Measurements from ENCODE around the gene GRM4. TPM values are rescaled to one million over a fixed set of nuclear protein-coding genes. Genes with fewer than 3 reads are reported as not detected.

The GRM4 gene
- total and polyA plus RNA-seq, 9 donors = under 0.01 to 0.37 (median 0.08) TPM; not detected in 2

DNA sequence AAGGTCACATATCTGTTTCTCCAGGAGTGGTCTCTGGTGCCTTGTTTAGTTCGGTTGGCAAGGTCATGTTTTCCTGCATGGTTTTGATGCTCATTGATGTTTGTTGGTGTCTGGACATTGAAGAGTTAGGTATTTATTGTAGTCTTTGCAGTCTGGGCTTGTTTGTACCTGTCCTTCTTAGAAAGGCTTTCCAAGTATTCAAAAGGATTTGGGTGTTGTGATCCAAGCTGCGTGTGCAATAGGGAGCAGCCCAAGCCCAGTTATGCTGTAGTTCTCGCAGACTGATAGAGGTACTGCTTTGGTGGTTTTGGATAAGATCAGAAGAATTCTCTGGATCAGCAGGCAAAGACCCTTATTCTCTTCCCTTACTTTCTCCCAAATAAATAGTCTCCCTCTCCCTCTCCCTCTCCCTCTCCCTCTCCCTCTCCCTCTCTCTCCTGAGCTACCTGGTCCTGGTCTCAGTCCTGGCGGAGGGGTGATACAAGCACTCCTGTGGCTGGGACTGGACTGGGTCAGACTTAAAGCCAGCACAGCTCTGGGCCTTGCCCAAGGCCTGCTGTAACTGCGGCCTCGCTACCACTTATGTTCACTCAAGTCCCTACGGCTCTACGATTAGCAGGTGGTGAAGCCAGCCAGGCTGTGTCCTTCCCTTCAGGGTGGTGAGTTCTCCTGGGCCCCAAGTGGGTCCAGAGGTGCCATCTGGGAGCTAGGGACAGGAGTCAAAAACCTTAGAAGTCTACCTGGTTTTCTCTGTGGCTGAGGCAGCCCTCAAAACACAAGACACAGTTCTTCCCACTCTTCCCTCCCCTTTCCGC lies 27.3 kb upstream of the GRM4 start:
- no peak for DNase-seq
- no peak overlapping the region for H3K4me3 ChIP-seq
- TF ChIP-seq EP300 (IDR thresholded peaks at IDR 0.05) = no peak
- TF ChIP-seq, protein P1, sequence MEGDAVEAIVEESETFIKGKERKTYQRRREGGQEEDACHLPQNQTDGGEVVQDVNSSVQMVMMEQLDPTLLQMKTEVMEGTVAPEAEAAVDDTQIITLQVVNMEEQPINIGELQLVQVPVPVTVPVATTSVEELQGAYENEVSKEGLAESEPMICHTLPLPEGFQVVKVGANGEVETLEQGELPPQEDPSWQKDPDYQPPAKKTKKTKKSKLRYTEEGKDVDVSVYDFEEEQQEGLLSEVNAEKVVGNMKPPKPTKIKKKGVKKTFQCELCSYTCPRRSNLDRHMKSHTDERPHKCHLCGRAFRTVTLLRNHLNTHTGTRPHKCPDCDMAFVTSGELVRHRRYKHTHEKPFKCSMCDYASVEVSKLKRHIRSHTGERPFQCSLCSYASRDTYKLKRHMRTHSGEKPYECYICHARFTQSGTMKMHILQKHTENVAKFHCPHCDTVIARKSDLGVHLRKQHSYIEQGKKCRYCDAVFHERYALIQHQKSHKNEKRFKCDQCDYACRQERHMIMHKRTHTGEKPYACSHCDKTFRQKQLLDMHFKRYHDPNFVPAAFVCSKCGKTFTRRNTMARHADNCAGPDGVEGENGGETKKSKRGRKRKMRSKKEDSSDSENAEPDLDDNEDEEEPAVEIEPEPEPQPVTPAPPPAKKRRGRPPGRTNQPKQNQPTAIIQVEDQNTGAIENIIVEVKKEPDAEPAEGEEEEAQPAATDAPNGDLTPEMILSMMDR (IDR thresholded peaks at IDR 0.05) = no peak
- no peak for TF ChIP-seq POLR2A (IDR thresholded peaks at IDR 0.05)
- no peaks in the 10 kb centered on the region for H3K36me3 ChIP-seq
- no peak overlapping the region for H3K27ac ChIP-seq
- no peaks in the 10 kb centered on the region for H3K27me3 ChIP-seq
- H3K4me1 ChIP-seq (ENCODE audit: insufficient read depth) = no peaks in the 10 kb centered on the region
- 69 to 87% (median 80%) methylated on average over 8 to 9 of the region's 9 CpGs for WGBS, 3 donors
- intact Hi-C loops (cut with DNase I) = no loop called here
- no peaks in the 10 kb centered on the region for H3K9me3 ChIP-seq

DNA sequence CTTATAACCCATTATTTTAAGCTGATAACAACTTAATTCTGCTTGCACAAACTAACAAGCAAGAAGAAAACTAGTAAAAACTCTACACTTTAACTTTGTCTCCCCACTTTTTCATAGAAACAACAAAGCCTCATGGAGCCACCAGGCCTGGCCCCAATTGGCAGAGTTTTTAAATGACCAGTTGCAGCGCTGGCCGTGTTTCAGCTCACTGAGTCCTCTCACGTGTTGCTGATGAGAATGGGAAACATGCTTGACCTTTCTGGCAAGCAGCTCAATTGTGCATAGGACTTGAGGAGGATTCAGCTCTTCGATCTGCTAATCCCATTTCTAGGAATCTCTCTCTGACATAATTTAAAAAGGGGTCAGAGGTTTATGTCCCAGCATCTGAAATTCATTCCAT lies 24.5 kb upstream of the GRM4 start:
- no peak for DNase-seq
- TF ChIP-seq POLR2A (IDR thresholded peaks at IDR 0.05) (no peak), EP300 (IDR thresholded peaks at IDR 0.05) (no peak)
- TF ChIP-seq, protein P1 (IDR thresholded peaks at IDR 0.05) = no peak
- no peaks in the 10 kb centered on the region for H3K4me1 ChIP-seq (ENCODE audit: insufficient read depth)
- 41 to 65% (median 56%) methylated on average over 4 of the region's 4 CpGs for WGBS, 3 donors
- H3K4me3 ChIP-seq = no peak overlapping the region
- H3K27me3 ChIP-seq = no peaks in the 10 kb centered on the region
- no peaks in the 10 kb centered on the region for H3K36me3 ChIP-seq
- intact Hi-C loops (cut with DNase I) = no loop called here
- no peaks in the 10 kb centered on the region for H3K9me3 ChIP-seq
- no peak overlapping the region for H3K27ac ChIP-seq

DNA sequence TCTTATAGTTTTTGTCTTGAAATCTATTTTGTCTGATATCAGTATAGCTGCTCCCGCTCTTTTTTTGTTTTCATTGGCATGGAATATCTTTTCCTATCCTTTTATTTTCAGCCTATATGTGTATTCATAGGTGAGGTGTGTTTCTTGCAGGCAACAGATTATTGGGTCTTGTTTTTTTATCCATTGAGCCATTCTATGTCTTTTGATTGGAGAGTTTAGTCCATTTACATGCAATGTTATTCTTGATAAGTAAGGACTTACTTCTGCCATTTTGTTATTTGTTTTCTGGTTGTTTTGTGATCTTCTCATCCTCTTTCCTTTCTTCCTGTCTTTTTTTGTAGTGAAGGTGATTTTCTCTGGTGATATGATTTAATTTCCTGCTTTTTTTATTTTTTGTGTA lies 24.0 kb upstream of the GRM4 start:
- no peaks in the 10 kb centered on the region for H3K36me3 ChIP-seq
- H3K27ac ChIP-seq = no peak overlapping the region
- H3K9me3 ChIP-seq = no peaks in the 10 kb centered on the region
- no peak overlapping the region for H3K4me3 ChIP-seq
- DNase-seq = no peak
- no peaks in the 10 kb centered on the region for H3K4me1 ChIP-seq (ENCODE audit: insufficient read depth)
- no peaks in the 10 kb centered on the region for H3K27me3 ChIP-seq
- TF ChIP-seq EP300 (IDR thresholded peaks at IDR 0.05) (no peak), POLR2A (IDR thresholded peaks at IDR 0.05) (no peak)
- TF ChIP-seq, protein P1 (IDR thresholded peaks at IDR 0.05) = no peak
- intact Hi-C loops (cut with DNase I) = no loop called here
- WGBS, 3 donors = 92 to 97% (median 93%) methylated on average over 1 of the region's 1 CpG

DNA sequence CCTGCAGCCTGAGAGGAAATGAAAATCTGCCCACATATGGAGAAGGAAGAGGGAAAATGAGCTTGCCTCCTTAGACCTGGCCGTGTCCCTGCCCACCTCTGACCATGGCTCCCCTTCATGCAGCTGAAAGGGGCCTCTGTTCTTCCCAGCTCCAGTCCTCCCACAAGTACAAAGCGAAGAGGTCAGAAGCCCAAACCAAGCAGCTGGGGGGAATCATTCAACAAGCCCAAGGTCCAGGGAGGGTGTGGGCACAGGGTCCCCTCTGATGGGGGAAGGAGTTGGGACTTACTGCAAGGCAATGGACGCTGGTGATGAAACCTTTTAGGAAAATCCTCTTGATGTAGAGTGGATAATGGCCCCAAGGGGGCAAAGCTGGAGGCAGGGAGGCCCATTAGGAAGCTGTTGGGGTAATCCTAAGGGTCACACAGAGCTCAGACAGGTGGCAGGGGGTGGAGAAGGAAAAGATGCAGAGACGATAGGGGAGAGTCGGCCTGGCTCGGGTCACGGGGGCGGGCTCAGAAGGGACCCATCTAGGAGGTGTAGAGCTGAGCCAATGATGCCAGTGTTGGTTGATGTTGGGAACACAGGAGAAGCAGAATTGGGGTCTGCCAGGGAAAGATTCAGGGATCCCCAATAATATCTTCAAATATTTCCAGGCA lies 16.1 kb upstream of the GRM4 start:
- no peak for DNase-seq
- WGBS, 3 donors = 65 to 71% (median 68%) methylated on average over 8 of the region's 8 CpGs
- no peaks in the 10 kb centered on the region for H3K27me3 ChIP-seq
- H3K9me3 ChIP-seq = peaks cover 0 to 4% of the 10 kb centered on the region in 2 donors
- H3K36me3 ChIP-seq = no peaks in the 10 kb centered on the region
- peaks cover 1% of the 10 kb centered on the region for H3K4me1 ChIP-seq (ENCODE audit: insufficient read depth)
- H3K27ac ChIP-seq = no peak overlapping the region
- TF ChIP-seq POLR2A (IDR thresholded peaks at IDR 0.05) (no peak), EP300 (IDR thresholded peaks at IDR 0.05) (no peak)
- TF ChIP-seq, protein P1 (IDR thresholded peaks at IDR 0.05) = no peak
- H3K4me3 ChIP-seq = no peak overlapping the region
- intact Hi-C loops (cut with DNase I) = no loop called here

All from ovary (tissue), 9 donors.